ENCODE measurements around the gene MED13L.

The MED13L gene

DNA sequence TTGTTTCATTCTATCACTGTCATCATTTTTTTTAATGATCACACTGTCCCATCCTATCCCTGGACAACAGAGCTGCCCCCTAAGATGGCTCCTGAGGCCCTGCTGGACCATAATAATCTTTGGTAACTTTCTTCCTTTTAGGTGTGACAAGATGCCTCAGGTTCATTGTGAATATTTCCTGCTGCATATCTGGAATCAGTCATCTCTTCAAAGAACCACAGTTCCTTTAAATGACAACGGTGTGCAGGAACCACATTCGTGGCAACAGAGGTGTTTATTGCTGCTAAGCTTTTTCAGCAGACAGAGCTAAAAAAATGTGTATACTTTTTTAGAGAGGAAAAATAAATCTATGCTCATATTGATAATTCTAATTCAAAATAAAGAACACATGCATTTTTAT is 312.9 kb downstream of the MED13L start:
- Histone ChIP-seq H3K4me1 (no peaks in the 10 kb centered on the region), H3K36me3 (peaks cover 47% of the 10 kb centered on the region), H3K4me3 (ENCODE audit: low read depth, low read length) (no peak overlapping the region), H3K9me3 (no peaks in the 10 kb centered on the region), H3K27me3 (no peaks in the 10 kb centered on the region)
- no peak for DNase-seq
- TF ChIP-seq, protein P1, sequence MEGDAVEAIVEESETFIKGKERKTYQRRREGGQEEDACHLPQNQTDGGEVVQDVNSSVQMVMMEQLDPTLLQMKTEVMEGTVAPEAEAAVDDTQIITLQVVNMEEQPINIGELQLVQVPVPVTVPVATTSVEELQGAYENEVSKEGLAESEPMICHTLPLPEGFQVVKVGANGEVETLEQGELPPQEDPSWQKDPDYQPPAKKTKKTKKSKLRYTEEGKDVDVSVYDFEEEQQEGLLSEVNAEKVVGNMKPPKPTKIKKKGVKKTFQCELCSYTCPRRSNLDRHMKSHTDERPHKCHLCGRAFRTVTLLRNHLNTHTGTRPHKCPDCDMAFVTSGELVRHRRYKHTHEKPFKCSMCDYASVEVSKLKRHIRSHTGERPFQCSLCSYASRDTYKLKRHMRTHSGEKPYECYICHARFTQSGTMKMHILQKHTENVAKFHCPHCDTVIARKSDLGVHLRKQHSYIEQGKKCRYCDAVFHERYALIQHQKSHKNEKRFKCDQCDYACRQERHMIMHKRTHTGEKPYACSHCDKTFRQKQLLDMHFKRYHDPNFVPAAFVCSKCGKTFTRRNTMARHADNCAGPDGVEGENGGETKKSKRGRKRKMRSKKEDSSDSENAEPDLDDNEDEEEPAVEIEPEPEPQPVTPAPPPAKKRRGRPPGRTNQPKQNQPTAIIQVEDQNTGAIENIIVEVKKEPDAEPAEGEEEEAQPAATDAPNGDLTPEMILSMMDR (IDR thresholded peaks at IDR 0.05; ENCODE audit: low read depth, low read length) = no peak

DNA sequence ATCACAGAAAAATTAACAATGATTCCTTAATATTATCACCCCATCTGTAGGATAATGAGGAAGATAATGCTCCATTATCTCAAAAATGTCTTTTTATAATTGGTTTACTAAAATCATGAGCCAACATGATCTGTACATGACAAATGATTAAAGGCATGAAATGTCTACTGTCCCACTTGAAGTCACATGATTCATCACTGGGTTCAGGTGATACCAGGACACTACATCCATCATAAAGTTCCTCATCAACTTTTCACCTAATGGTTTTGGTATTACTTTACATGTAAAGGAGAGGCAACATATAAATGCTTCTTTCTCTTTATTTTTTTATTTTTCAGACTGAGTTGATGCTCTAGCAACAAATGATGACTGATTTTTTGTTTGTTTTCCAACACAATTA is 313.3 kb downstream of the MED13L start:
- H3K4me3 ChIP-seq (ENCODE audit: low read depth, low read length) = no peak overlapping the region
- H3K9me3 ChIP-seq = no peaks in the 10 kb centered on the region
- no peaks in the 10 kb centered on the region for H3K4me1 ChIP-seq
- TF ChIP-seq, protein P1 (IDR thresholded peaks at IDR 0.05; ENCODE audit: low read depth, low read length) = no peak
- DNase-seq = no peak
- peaks cover 46% of the 10 kb centered on the region for H3K36me3 ChIP-seq
- no peaks in the 10 kb centered on the region for H3K27me3 ChIP-seq

DNA sequence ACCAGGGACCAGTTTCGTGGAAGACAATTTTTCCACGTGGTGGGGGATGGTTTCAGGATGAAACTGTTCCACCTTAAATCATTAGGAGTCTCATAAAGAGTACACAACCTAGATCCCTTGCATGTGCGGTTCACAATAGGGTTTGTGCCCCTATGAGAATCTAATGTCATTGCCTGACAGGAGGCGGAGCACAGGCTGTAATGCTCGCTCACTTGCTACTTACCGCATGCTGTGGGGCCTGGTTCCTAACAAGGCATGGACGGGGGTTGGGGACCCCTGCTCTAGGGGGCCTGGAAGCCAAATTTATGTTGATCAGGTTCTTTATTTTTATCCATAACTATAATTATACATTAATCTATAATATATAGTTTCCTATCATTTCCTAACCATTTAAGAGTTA is 315.3 kb downstream of the MED13L start:
- Histone ChIP-seq H3K4me1 (no peaks in the 10 kb centered on the region), H3K27me3 (no peaks in the 10 kb centered on the region), H3K36me3 (peaks cover 42% of the 10 kb centered on the region), H3K4me3 (ENCODE audit: low read depth, low read length) (no peak overlapping the region), H3K9me3 (no peaks in the 10 kb centered on the region)
- DNase-seq = no peak
- TF ChIP-seq, protein P1 (IDR thresholded peaks at IDR 0.05; ENCODE audit: low read depth, low read length) = no peak

DNA sequence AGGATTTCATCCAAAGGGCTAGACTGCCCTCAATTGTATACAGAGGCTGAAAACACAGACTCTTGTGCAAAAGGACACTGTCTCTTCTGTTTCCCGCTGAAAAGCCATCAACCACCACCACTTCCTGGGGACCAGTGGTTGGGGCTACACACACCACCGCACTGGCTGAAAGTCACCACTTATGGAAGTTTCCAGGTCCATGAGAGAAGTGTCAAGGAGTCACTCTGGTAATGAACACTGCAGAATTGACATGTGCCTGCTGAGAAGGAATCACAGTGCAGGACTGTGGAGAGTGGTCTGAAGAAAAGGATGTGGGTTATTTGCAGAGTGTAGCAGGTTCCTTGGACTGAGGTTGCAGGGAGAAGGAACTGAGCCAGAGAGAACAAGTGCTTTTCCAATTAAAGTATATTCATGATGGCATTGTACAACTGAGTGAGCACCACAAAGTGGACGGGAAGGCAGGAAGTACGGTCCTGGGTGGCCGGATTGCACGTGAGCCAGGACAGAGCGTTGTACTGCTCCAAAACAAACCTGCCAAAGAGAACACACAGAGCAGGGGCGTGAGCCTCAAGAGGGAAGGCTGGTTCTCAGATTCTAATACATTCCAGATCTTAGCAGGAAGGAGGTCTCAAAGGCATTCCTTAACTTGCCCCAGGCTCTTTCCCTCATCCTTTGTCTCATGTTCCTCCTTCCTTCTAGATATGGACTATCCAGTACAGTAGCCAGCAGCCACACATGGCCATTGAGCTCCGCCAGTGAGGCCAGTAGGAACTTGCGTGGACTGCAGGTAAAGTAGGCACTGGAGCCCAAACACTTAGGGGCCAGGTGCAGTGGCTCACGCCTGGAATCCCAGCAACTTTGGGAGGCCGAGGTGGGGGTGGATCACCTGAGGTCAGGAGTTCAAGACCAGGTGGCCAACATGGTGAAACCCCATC is 316.4 kb downstream of the MED13L start:
- TF ChIP-seq, protein P1 (IDR thresholded peaks at IDR 0.05; ENCODE audit: low read depth, low read length) = no peak
- Histone ChIP-seq H3K4me1 (no peaks in the 10 kb centered on the region), H3K4me3 (ENCODE audit: low read depth, low read length) (no peak overlapping the region), H3K36me3 (peaks cover 42% of the 10 kb centered on the region), H3K27me3 (no peaks in the 10 kb centered on the region), H3K9me3 (no peaks in the 10 kb centered on the region)
- DNase-seq = no peak

DNA sequence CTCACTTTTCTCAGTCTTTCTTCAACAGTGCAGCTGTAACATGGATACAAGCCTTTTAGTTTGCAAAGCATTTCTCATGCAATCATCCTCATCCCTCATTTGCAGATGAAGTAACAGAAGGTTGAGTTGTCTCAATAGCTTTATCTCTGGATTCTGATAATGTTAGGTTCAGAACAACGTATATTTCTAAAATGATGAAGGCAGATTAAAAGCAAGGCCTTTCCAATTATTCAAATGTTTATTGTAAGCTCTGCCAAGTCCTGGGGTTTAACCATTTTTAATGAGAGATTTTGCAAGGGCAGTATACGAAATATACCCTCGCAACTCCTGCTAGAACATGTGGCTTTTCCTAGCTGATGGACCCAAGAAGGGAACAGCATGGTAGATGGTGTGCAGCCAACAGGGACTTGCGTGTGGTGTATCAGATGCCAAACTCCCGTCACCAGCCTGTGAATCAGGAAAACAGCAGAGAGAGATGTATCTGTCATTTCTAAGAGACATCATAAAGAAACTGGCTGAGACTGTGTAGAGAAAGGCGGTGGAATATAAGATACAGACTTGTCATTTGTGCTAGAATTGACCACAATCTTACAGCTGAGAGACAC is 319.7 kb downstream of the MED13L start:
- no peak overlapping the region for H3K4me3 ChIP-seq (ENCODE audit: low read depth, low read length)
- no peak for DNase-seq
- TF ChIP-seq, protein P1 (IDR thresholded peaks at IDR 0.05; ENCODE audit: low read depth, low read length) = no peak
- H3K36me3 ChIP-seq = peaks cover 29% of the 10 kb centered on the region
- no peaks in the 10 kb centered on the region for H3K9me3 ChIP-seq
- no peaks in the 10 kb centered on the region for H3K27me3 ChIP-seq
- no peaks in the 10 kb centered on the region for H3K4me1 ChIP-seq

DNA sequence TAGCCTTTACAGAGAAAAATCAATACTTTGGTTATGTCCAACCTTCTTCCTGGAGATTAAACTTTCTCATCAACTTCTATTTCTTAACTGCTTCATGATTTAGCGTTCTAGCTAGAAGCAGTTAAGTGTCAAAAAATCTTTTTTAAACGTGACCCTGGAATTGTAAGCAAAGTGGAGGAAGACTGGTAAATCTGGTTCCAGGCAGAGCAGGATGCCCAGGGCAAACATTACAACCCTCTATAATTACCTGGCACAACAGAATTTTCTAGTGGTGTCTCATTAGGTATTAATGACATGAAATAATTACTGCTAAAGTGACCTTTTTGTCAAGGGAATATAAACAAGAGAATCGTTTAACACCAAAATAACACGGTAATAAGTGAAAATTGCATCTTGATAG is 320.8 kb downstream of the MED13L start:
- no peaks in the 10 kb centered on the region for H3K9me3 ChIP-seq
- H3K36me3 ChIP-seq = peaks cover 20% of the 10 kb centered on the region
- DNase-seq = no peak
- H3K27me3 ChIP-seq = no peaks in the 10 kb centered on the region
- no peaks in the 10 kb centered on the region for H3K4me1 ChIP-seq
- TF ChIP-seq, protein P1 (IDR thresholded peaks at IDR 0.05; ENCODE audit: low read depth, low read length) = no peak
- no peak overlapping the region for H3K4me3 ChIP-seq (ENCODE audit: low read depth, low read length)

Data from BE2C (cell line).